GM21528 (cell line): ENCODE measurements around the gene GALNT13.

Experiments used
- ATAC-seq: cut with Tn5 transposase; IDR thresholded peaks from one replicate; pipeline ENCODE4 v1.9.1; 2021; ENCODE audit warnings: mild to moderate bottlenecking, moderate library complexity; ENCODE audit not compliant: unreplicated experiment, low FRiP score

The GALNT13 gene

DNA sequence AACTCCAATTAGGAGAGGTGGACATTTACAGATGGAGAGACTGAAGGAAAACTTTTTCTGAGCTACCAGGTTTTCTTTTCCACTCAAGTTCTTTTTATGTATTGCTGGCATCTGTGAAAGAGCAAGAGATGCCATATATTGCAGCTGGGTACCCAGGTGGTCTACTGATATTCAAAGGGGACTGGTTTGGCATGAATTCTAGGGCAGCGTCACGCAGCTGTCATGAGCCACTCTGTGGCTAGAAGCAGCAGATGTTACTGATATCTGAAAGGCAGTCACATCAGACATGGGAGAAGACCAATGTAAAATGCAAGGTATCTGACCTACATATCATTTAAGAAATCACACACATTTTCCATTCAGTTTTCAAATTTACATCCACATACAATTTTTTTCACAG lies 408.8 kb downstream of the GALNT13 start:
- no peak for ATAC-seq

- ATAC-seq, result no peak
Observed at GRCh38 chr2:154289870-154290269, 418.1 kb downstream of the GALNT13 start.

DNA sequence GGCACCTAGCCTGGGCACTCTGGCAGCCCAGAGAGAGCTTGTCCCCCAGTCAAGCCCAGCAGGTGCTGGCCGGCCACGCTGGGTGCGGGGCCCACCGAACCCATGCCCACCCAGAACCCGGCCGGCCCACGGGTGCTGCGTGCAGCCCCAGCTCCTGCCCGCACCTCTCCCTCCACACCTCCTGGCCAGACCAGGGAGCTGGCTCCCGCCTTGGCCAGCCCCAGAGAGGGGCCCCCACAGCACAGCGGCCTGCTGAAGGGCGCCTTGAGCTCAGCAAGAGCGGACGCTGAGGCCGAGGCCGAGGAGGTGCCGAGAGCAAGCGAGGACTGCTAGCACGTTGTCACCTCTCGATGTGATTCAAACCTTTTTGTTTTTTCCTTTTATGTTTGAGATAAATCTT lies 419.8 kb downstream of the GALNT13 start:
- ATAC-seq, result no peak

DNA sequence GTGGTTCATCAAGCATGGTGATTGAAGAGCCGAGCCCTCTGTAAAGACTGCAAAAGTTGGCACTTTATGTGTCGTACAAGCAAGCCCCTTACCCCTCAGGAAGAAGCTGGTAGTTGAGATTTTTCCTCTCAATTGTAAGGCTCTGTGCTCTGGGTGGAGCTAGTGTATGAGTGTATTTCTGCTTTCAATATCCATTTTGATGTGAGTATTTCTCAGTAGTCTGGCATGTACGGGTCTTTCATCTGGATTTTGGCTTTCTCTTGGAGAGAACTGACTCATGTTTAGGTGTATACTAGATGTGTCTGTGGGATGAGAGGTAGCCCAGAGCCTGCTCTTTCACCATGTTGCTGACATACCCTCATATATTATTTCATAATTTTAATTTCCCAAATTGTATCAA lies 420.2 kb downstream of the GALNT13 start:
- no peak for ATAC-seq

DNA sequence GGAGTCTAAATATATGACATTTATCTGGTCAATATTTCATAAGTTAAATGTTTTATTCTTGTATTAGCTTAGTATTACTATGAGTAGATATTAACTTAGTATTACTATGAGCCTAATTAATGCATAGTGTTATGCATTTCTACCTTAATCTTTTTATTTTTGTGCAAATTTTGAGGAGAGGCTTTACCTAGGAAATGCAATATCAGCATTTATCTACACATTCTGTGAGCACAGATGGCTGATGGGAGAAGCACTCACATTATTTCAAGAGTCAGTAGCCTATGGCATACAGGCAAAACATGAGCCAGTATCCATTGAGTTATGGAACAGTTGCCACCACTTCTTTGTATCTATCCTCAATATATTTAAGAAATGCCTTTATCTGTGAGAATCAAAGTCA lies 422.1 kb downstream of the GALNT13 start:
- ATAC-seq, result no peak

DNA sequence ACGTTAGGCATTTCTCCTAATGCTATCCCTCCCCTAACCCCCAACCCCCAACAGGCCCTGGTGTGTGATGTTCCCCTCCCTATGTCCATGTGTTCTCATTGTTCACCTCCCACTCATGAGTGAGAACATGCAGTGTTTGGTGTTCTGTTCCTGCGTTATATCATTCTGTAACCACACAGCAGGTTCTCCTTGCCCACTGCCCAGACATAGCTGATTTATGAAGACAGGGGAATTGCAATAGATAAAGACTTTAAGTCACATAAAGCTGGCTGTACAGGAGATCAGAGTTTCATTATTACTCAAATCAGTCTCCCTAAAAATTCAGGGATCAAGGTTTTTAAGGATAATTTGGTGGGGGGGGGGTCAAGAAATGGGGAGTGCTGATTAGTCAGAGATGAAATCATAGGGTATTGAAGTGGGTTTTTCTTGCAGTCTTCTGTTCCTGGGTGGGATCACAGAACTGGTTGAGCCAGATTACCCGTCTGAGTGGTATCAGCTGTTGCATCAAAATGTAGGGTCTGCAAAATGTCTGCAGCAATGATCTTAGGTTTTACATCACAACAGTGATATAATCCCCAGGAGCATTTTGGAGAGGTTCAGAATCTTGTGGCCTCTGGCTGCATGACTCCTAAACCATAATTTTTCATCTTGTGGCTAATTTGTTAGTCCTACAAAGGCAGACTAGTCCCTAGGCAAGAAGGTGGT lies 434.7 kb downstream of the GALNT13 start:
- ATAC-seq, result no peak

DNA sequence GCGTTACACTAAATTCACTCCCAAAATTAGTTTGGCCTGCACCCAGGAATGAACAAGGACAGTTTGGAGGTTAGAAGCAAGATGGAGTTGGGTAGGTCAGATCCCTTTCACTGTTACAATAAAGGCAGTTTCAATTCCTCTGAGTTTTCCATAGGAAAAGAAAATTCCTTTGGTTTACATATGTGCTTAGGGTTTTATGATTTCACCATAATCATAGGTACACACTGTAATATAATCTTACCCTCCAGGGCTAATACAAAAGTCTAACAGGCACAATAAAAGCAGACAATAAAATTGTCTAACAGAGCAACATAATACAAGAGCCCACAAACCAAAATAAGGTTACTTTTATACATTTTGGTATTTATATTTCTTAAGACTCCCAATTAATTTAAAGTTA lies 435.3 kb downstream of the GALNT13 start:
- ATAC-seq, result no peak

GRCh38 chr2:154324601-154325000 lies 452.9 kb downstream of the GALNT13 start:
- ATAC-seq, result no peak

GRCh38 chr2:154329510-154329909 lies 457.8 kb downstream of the GALNT13 start:
- ATAC-seq, result no peak

DNA sequence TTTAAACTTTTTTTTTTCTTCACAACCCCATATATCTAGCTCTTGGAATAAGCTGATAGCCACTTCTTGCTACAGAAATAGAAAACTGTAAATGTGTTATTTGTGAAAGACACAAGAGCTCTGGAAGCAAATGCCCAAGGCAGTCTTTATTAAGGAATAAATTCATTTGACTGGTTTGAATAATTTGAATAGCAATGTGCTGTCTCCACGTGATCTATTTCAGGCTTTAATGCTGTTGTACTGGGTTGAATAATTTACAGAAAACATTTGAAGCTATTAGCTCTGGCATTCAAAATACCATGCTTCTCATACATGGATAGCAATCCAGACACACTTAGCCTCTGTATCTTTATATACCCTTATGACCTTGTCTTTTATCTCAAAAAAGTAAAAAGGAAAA lies 460.1 kb downstream of the GALNT13 start:
- no peak for ATAC-seq

GRCh38 chr2:154336201-154336600 lies 464.5 kb downstream of the GALNT13 start:
- ATAC-seq, result no peak

- ATAC-seq, result no peak
Observed at GRCh38 chr2:154338352-154338967, 466.7 kb downstream of the GALNT13 start.

GRCh38 chr2:154343282-154343681 lies 471.6 kb downstream of the GALNT13 start:
- ATAC-seq, result no peak

DNA sequence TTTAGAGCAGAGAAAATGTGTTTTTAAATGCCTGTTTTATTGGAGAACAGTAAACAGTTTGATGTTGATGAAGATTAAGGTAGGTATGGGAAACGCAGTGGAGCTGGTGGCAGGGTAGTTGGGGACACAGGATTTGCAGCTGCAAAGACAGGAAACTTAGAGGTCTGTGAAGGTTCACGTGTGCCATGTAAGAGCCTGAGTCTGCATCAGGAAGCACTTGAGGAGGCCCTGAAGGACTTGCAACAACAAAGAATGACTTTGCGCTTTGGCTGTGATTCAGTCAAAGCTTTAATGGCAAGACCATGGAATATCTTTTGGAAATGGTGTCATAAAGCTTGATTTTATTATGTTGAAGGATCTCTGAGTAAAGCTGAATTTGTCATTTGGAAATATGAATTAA lies 479.2 kb downstream of the GALNT13 start:
- ATAC-seq, result no peak

- ATAC-seq, result no peak
Observed at GRCh38 chr2:154361276-154361675, 489.6 kb downstream of the GALNT13 start.

GRCh38 chr2:154368153-154368552 lies 496.4 kb downstream of the GALNT13 start:
- no peak for ATAC-seq

GRCh38 chr2:154370873-154371272 lies 499.2 kb downstream of the GALNT13 start:
- ATAC-seq, result no peak

DNA sequence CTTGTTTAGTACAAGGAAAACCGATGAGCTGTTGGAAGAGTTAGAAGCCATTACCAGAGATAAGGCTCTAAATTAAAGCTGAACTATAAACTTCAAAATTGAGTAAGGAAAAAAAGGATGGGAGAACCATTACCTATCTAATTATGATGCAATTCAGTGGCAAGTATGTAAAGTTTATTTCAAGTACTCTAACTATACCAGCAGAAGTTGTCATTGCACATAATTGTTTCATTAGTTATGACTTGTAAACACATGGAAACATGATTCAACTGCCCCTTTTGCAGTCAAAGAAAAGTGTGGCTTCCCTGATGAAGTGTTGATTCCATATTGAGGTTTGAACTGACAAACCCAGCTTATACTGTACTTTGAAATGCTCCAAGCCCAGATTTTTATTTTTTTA lies 502.7 kb downstream of the GALNT13 start:
- no peak for ATAC-seq

- ATAC-seq, result no peak
Observed at GRCh38 chr2:154375579-154375931, 503.8 kb downstream of the GALNT13 start.

- no peak for ATAC-seq
Observed at GRCh38 chr2:154381931-154382794, 510.4 kb downstream of the GALNT13 start.

- ATAC-seq, result no peak
Observed at GRCh38 chr2:154386186-154386585, 514.5 kb downstream of the GALNT13 start.

DNA sequence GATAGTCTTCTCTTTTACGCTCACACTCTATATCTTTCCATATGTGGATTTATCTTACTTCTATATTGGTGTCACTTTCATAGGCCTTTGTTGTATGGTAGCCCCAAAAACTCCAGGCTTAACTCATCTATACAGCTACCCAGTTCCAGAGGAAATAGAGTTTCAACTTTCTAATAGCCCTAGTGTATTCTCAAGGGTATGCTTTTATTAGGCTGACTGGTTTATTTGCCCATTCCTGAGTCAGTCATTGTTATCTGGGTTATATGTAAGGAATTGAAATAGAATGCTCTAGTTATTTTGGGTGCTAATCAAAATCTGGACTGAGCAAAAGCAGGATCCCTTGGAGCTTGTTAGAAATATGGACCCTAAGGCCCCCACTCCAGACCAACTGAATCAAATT lies 519.3 kb downstream of the GALNT13 start:
- no peak for ATAC-seq
